GM19455 (cell line): ENCODE data around the gene SIK3.

Experiments
- ATAC-seq: cut with Tn5 transposase; IDR thresholded peaks from one replicate; pipeline ENCODE4 v1.9.1; 2021; ENCODE audit not compliant: unreplicated experiment

Gene SIK3

GRCh38 chr11:116903090-116903489 lies 195.1 kb downstream of the SIK3 start:
- no peak for ATAC-seq

GRCh38 chr11:116901964-116902688 lies 196.1 kb downstream of the SIK3 start:
- ATAC-seq = no peak

- no peak for ATAC-seq
Observed at GRCh38 chr11:116901211-116901610, 197.0 kb downstream of the SIK3 start.

GRCh38 chr11:116896211-116896610 lies 202.0 kb downstream of the SIK3 start:
- no peak for ATAC-seq

- ATAC-seq = no peak
Observed at GRCh38 chr11:116895048-116895757, 203.0 kb downstream of the SIK3 start.

GRCh38 chr11:116893906-116894305 lies 204.3 kb downstream of the SIK3 start:
- no peak for ATAC-seq

GRCh38 chr11:116893437-116893836 lies 204.8 kb downstream of the SIK3 start:
- ATAC-seq = no peak

GRCh38 chr11:116892374-116892773 lies 205.9 kb downstream of the SIK3 start:
- no peak for ATAC-seq

- ATAC-seq = no peak
Observed at GRCh38 chr11:116891746-116892145, 206.5 kb downstream of the SIK3 start.

- no peak for ATAC-seq
Observed at GRCh38 chr11:116890607-116891006, 207.6 kb downstream of the SIK3 start.

- ATAC-seq = no peak
Observed at GRCh38 chr11:116890193-116890592, 208.0 kb downstream of the SIK3 start.

GRCh38 chr11:116888884-116889549 lies 209.2 kb downstream of the SIK3 start:
- ATAC-seq = no peak

- no peak for ATAC-seq
Observed at GRCh38 chr11:116888024-116888423, 210.2 kb downstream of the SIK3 start.

- no peak for ATAC-seq
Observed at GRCh38 chr11:116885951-116886655, 212.1 kb downstream of the SIK3 start.

GRCh38 chr11:116882386-116882785 lies 215.8 kb downstream of the SIK3 start:
- no peak for ATAC-seq

- ATAC-seq = no peak
Observed at GRCh38 chr11:116881143-116881542, 217.1 kb downstream of the SIK3 start.

- no peak for ATAC-seq
Observed at GRCh38 chr11:116879800-116880625, 218.2 kb downstream of the SIK3 start.

- ATAC-seq = no peak
Observed at GRCh38 chr11:116876656-116877055, 221.6 kb downstream of the SIK3 start.

GRCh38 chr11:116875194-116875593 lies 223.0 kb downstream of the SIK3 start:
- no peak for ATAC-seq

- ATAC-seq = no peak
Observed at GRCh38 chr11:116874251-116874650, 224.0 kb downstream of the SIK3 start.

- ATAC-seq = no peak
Observed at GRCh38 chr11:116873381-116873780, 224.8 kb downstream of the SIK3 start.
